LoVo (cell line): ENCODE results near the gene LPCAT2.

Experiments used
- DNase-seq: peaks from one replicate; pipeline ENCODE4 v3.0.0-alpha.2; 2016; ENCODE audit warnings: low spot score

LPCAT2 gene

GRCh38 chr16:55503726-55504550 is 4.9 kb upstream of the LPCAT2 start:
- DNase-seq = no peak

DNA sequence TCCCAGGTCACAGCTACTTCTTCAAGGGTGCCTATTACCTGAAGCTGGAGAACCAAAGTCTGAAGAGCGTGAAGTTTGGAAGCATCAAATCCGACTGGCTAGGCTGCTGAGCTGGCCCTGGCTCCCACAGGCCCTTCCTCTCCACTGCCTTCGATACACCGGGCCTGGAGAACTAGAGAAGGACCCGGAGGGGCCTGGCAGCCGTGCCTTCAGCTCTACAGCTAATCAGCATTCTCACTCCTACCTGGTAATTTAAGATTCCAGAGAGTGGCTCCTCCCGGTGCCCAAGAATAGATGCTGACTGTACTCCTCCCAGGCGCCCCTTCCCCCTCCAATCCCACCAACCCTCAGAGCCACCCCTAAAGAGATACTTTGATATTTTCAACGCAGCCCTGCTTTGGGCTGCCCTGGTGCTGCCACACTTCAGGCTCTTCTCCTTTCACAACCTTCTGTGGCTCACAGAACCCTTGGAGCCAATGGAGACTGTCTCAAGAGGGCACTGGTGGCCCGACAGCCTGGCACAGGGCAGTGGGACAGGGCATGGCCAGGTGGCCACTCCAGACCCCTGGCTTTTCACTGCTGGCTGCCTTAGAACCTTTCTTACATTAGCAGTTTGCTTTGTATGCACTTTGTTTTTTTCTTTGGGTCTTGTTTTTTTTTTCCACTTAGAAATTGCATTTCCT is 3.4 kb upstream of the LPCAT2 start:
- no peak for DNase-seq

DNA sequence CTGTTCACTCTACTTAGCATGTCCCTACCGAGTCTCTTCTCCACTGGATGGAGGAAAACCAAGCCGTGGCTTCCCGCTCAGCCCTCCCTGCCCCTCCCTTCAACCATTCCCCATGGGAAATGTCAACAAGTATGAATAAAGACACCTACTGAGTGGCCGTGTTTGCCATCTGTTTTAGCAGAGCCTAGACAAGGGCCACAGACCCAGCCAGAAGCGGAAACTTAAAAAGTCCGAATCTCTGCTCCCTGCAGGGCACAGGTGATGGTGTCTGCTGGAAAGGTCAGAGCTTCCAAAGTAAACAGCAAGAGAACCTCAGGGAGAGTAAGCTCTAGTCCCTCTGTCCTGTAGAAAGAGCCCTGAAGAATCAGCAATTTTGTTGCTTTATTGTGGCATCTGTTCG is 2.8 kb upstream of the LPCAT2 start:
- DNase-seq = no peak

GRCh38 chr16:55506708-55507107 is 2.2 kb upstream of the LPCAT2 start:
- no peak for DNase-seq

DNA sequence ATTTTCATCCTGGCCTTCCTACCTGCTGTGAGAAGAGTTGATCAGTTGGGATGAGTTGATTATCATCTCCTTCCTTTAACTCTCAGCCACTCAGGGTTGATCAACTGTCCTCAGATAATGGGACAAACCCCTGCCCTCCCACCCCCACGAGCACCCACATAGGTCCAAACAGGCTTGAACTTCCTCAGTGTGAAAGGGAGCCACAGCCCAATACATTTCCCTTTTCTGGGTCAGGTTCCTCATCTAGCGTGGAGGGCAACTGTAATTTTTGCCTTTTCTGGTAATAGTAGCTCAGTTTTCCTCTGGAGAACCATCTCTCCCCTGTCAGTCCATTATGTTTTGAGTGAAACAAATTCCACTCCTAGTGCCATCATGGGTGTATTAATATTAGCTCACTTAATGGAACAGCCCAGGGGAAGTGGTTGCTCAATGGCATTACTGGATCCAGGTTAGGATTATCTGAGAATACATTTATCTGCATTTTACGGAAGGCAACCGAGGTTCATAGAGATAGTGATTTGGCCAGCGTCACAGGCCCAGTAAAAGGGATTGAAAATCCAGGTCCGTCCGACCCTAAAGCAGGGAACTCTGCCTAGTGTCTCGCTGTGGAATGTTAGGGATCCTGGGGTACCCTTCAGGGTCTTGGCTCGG is 476 bp upstream of the LPCAT2 start:
- DNase-seq = no peak

GRCh38 chr16:55510185-55510805 is 1.4 kb downstream of the LPCAT2 start:
- no peak for DNase-seq

GRCh38 chr16:55512941-55513340 is 4.1 kb downstream of the LPCAT2 start:
- no peak for DNase-seq

DNA sequence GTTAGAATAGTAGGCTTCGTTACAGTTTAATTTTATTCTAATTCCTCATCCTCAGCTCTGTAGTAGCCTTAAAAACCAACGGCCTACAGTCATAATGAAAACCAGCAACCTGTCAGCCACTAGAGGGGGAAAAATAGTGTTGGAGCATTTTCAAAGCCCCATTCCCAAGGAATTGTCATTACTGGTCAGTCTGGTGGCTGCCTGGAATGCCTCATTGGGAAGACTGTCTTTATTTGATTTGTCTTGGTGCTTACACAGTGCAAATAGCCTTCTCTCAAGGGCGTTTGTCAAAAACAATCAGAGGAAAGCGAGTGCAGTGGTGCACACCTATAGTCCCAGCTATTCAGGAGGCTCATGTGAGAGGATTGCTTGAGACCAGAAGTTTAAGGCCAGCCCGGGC is 4.7 kb downstream of the LPCAT2 start:
- no peak for DNase-seq

- no peak for DNase-seq
Observed at GRCh38 chr16:55515111-55515510, 6.2 kb downstream of the LPCAT2 start.

GRCh38 chr16:55521792-55522191 is 12.9 kb downstream of the LPCAT2 start:
- DNase-seq = no peak

DNA sequence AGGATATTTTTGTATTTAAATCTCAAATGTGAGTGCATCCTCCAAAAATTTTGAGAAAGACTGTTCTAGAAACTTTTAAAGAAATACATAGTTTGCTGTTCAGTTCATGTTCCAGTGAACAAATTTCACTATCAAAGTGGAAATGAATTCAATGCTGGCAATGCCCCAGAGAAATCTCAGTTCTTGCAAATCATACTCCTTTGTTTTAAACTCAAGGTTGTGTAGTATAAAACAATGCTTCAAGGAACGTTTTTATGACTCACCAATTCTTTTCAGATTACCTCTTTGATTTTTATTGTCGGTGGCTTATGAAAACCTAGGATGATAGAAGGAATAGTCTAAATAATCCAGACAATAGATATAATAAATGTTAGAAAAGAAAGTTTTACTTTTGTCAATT is 17.6 kb downstream of the LPCAT2 start:
- DNase-seq = no peak

DNA sequence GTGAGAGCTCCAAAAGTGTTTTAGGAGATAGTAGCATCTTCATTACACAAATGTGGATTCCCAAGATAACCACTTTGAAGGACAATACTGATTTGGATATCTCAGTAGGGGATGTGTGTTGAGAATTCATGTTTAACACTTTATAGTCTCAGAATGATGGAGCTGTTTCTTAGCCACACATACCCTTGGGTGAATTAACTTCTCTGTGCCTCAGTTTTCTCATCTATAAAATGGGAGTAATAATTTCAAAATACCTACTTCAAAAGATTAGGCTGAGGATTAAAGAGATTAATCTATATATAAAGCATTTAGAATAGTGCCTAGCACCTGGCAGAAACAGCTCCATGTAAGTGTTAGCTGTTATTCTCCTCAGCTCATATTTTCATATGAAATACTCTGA is 19.0 kb downstream of the LPCAT2 start:
- DNase-seq = no peak

DNA sequence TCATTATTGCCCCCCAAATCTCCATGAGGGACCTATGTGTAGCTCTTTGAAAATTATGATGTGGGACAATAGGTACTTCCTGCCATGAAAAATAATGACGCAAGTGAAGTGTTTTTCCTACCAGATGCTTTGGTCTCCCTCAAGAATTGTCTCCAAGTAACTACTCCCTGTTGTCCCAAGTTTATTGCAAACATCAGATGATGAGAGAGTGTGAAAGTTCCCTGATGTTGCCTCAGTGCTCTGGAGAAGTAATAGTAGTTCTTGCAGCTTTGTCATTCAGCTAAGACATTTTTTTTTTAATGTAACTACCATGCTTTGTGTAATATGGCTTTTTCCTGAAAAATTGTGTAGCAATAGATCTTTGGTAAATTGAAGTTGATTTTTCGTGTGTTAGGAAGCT is 20.1 kb downstream of the LPCAT2 start:
- DNase-seq = no peak

DNA sequence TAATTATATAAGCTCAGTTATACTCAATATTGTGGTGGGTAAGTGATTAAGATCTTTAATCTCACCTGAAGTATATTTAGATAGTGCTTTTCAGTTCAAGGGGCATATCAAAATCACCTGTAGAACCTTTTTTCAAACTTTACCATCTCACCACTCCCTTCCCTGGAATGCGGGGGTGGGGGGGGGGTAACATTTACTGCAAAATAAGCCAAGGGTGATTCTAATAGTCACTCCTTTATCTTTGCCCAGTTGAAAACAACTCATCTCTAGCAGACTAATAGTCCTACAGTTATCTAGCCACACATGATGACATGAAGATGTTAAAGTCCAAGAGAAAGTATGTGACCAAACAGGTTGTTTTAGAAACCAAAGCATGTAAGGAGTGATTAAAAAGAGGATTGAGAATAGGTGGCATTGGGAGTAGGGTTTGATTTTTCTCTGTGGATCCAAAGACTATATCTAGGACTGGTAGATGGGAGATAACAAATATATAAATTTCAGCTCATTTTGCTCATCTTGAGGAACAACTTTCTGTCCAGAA is 21.5 kb downstream of the LPCAT2 start:
- peak; percentile 39 for DNase-seq

- no peak for DNase-seq
Observed at GRCh38 chr16:55532227-55532626, 23.4 kb downstream of the LPCAT2 start.

DNA sequence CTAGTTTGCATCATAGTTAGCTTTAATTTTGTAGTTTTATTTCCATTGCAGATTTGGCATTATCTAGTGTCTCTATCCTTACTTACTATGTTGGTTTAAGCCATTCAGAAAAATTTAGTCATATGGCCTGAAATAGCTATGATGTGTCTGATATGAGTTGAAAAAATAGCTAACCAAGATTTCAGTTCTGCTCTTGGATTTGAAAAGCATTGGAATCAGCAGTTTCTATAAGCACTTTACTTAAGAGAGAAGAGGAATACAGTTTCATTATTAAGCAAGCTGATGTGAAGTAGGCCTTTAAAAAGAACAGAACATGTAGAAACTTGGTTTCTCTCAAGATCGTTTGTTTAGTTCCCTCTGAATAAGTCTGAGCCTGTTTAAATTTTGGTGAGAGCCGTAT is 25.9 kb downstream of the LPCAT2 start:
- no peak for DNase-seq

- no peak for DNase-seq
Observed at GRCh38 chr16:55539049-55539448, 30.2 kb downstream of the LPCAT2 start.

GRCh38 chr16:55539488-55539887 is 30.6 kb downstream of the LPCAT2 start:
- DNase-seq = no peak

DNA sequence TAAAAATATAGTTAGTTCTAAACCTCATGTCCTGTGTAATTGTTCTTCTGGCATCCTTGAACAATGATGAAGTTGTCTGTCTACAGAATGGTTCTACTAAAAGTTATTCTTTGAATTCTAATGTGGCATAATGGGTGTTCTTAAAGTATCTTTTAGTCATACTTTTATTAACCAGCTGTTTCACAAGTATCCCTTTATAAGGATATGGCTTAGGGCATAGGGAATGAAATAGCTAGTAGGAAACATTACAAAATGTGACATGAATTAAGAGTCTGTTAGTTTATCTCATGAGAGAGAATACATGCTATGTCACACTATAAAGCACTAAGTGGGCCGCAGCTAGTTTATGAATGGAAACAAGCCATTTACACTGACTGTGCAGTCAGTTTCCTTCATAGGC is 31.3 kb downstream of the LPCAT2 start:
- no peak for DNase-seq

DNA sequence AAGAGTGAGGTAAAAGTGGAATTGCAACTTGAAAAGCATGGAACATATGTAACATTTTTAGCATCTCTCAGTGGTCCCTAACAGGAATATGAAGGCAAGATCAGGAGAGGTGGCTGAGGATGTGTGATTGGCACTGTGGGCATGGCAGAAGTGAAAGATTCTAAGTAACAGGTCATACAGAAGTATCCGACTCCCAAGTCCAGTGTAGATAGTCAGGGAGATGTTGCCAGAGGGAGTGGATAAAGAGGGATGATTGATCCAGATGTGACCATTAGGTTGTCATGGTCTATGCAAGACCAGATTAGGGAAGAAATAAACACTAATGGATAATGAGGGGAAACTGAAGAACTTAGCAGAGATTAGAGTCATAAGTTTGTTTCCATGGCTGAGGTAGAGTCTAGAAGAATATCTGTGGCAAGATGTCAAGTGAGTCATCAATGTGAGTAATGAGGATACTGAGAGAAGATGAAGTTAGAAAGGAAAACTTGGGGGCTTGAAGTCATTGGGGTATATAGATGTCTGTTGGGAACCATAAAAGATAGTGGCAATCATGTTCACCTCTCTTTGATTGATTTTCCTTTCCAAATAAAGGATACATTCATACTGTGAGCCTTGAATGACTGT is 33.7 kb downstream of the LPCAT2 start:
- DNase-seq = no peak

- DNase-seq = peak; percentile 2
Observed at GRCh38 chr16:55543472-55543871, 34.6 kb downstream of the LPCAT2 start.

DNA sequence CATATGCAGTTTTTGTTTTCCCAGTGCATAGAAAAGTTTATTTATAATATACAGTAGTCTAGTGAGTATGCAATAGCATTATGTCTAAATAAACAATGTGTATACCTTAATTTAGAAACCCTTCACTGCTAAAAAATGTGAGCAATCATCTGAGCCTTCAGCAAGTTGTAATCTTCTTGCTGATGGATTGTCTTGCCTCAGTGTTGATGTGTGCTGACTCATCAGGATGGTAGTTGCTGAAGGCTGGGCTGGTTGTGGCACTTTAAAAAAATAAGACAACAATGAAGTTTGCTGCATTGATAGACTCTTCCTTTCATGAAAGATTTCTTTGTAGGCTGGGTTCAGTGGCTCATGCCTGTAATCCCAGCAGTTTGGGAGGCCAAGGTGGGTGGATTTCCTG is 43.7 kb downstream of the LPCAT2 start:
- no peak for DNase-seq
